Activated CD4-positive, alpha-beta T cell treated with anti-CD3 and anti-CD28 coated beads for 36 hours (primary cell): ENCODE results near the gene PLAAT4. TPM values are rescaled to one million over a fixed set of nuclear protein-coding genes. Genes with fewer than 3 reads are reported as not detected.
"Not testable (repeated sequence)": the region's sequence is repeated elsewhere in the genome, so short reads cannot be mapped to it uniquely, and the experiment has no call there.

Experiments
- ATAC-seq: fragments of 200-7000 bp; cut with Tn5 transposase; one replicate; pipeline ENCODE4 v1.10.0; 2021; ENCODE audit warnings: mild to moderate bottlenecking, moderate library complexity
- CTCF ChIA-PET: fragments of 350-600 bp; sonication (Branson Sonifier 250); formaldehyde crosslinking; loops from one replicate; lab custom pipeline; 2021; ENCODE audit warnings: antibody characterized with exemption; lab: Charles Lee
- POLR2A ChIA-PET: fragments of 350-600 bp; sonication (Branson Sonifier 250); formaldehyde crosslinking; loops from one replicate; lab custom pipeline; 2021; ENCODE audit warnings: antibody characterized with exemption, inconsistent platforms; lab: Charles Lee
- DNase-seq: peaks from one replicate; pipeline ENCODE4 v3.0.0-alpha.2; 2020
- H3K27ac Mint-ChIP-seq: one replicate; pipeline ENCODE4 v1.8.0; 2021; ENCODE audit warnings: mixed read lengths
- H3K27me3 Mint-ChIP-seq: one replicate; pipeline ENCODE4 v1.8.0; 2021; ENCODE audit warnings: mixed read lengths
- H3K36me3 Mint-ChIP-seq: one replicate; pipeline ENCODE4 v1.8.0; 2021; ENCODE audit warnings: low read depth, mixed read lengths
- H3K4me1 Mint-ChIP-seq: one replicate; pipeline ENCODE4 v1.8.0; 2021; ENCODE audit warnings: mixed read lengths
- H3K4me3 Mint-ChIP-seq: one replicate; pipeline ENCODE4 v1.8.0; 2021; ENCODE audit warnings: mild to moderate bottlenecking, moderate library complexity, mixed read lengths
- H3K9me3 Mint-ChIP-seq: one replicate; pipeline ENCODE4 v1.8.0; 2021; ENCODE audit warnings: low read depth, mixed read lengths
- intact Hi-C, 2 experiments: fragments of 100-400 bp; cut with DNase I in 1 of 2; cut with micrococcal nuclease in 1 of 2; formaldehyde crosslinking; loops; one replicate each; pipeline versions ENCODE4 v1.14.2 to v1.15.1; 2022 to 2024; cut with DNase I, micrococcal nuclease
- total RNA-seq, 2 experiments: library from RNA; stranded (reverse); gene quantifications; one replicate each; pipeline ENCODE4 v1.2.3, GENCODE V29; 2021

Gene PLAAT4
- total RNA-seq, 2 experiments from 2014 or later = 16.8 to 18.7 TPM

DNA sequence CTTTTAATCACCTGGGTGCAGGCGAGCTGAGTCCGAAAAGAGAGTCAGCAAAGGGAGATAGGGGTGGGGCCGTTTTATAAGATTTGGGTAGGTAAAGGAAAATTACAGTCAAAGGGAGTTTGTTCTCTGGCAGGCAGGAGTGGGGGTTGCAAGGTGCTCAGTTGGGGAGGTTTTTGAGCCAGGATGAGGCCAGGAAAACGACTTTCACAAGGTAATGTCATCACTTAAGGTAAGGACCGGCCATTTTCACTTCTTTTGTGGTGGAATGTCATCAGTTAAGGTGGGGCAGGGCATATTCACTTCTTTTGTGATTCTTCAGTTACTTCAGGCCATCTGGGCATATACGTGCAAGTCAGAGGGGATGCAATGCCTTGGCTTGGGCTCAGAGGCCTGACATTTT lies 7.2 kb upstream of the PLAAT4 start:
- ChIA-PET CTCF (interaction anchor here (0.6 to 1.5 kb wide), 4 partner anchors 8 to 478 kb away, joined by 3 to 4 read pairs (median 4); no protein-coding TSS in a partner anchor), POLR2A (interaction anchor here (0.7 kb wide), 1 partner anchor 16 kb away, joined by 4 read pairs; no protein-coding TSS in a partner anchor)
- H3K27me3 Mint-ChIP-seq, DNase-seq, H3K36me3 Mint-ChIP-seq, ATAC-seq, intact Hi-C loops, H3K4me3 Mint-ChIP-seq, H3K27ac Mint-ChIP-seq, H3K9me3 Mint-ChIP-seq: not testable (repeated sequence)
- peaks cover 53% of the 10 kb centered on the region for H3K4me1 Mint-ChIP-seq

DNA sequence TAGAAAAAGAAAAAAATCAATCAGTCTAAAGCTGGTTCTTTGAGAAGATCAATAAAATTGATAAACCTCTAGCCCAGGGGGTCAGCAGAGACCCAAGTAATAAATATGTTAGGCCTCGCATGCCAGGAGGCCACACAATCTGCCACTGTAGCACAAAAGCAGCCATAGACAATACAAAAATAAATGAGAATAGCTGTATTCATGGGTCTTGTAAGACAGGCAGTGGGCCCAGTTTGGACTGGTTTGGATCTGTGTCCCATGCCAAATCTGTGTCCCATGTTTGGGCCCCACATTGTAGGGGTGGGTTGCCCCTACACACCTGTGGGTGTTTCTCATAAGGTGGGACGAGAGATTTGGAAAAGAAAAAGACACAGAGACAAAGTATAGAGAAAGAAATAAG lies 6.6 kb upstream of the PLAAT4 start:
- intact Hi-C loops = no loop called here
- H3K4me3 Mint-ChIP-seq = no peak overlapping the region
- peaks cover 58% of the 10 kb centered on the region for H3K4me1 Mint-ChIP-seq
- no peaks in the 10 kb centered on the region for H3K9me3 Mint-ChIP-seq
- H3K27ac Mint-ChIP-seq = no peak overlapping the region
- no peak for ATAC-seq
- ChIA-PET POLR2A (interaction anchor here (0.6 kb wide), 1 partner anchor 133 kb away, joined by 6 read pairs; no protein-coding TSS in a partner anchor), CTCF (interaction anchor here (0.6 to 1.5 kb wide), 4 partner anchors 9 to 479 kb away, joined by 3 to 4 read pairs (median 4); no protein-coding TSS in a partner anchor)
- no peaks in the 10 kb centered on the region for H3K27me3 Mint-ChIP-seq
- H3K36me3 Mint-ChIP-seq = no peaks in the 10 kb centered on the region
- no peak for DNase-seq

DNA sequence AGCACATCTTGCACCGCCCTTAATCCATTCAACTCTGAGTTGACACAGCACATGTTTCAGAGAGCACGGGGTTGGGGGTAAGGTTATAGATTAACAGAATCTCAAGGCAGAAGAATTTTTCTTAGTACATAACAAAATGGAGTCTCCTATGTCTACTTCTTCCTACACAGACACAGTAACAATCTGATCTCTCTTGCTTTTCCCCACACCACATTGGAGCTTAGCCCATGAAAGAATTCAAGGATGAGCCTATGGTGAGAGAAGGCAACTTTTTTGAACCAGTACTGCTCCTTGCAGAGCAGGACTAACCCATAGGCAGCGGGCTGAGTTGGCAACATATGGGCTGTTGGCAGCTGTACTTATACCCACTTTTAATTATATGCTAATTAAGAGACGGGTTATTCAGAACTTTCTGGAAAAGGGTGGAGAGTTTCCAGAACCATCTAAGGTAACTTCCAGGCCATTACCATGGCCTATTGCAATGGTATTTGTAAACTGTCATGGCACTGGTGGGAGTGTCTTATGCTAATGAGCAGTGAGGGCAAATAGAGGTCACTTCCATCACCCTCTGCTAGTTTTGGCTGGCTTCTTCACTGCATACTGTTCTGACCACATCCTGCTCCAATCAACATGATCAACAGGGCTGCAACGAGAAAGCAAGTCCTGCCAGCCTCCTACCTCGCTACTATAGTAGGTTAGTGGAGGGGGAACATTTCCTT lies 5.4 kb upstream of the PLAAT4 start:
- intact Hi-C loops = loop anchor here (1.0 kb wide), 1 partner anchor 36 kb away; no protein-coding TSS in a partner anchor
- CTCF ChIA-PET = interaction anchor here (1.3 kb wide), 1 partner anchor 104 kb away, joined by 6 read pairs; no protein-coding TSS in a partner anchor
- ATAC-seq = peak; percentile 89
- Mint-ChIP-seq H3K27ac (peak overlapping the region; percentile 78), H3K4me3 (peak overlapping the region; percentile 45), H3K4me1 (peaks cover 70% of the 10 kb centered on the region)
- not testable (repeated sequence) for H3K36me3 Mint-ChIP-seq, H3K9me3 Mint-ChIP-seq, H3K27me3 Mint-ChIP-seq
- POLR2A ChIA-PET = interaction anchor here (0.7 kb wide), 1 partner anchor 10 kb away, joined by 3 read pairs; no protein-coding TSS in a partner anchor
- DNase-seq = peak; percentile 65

DNA sequence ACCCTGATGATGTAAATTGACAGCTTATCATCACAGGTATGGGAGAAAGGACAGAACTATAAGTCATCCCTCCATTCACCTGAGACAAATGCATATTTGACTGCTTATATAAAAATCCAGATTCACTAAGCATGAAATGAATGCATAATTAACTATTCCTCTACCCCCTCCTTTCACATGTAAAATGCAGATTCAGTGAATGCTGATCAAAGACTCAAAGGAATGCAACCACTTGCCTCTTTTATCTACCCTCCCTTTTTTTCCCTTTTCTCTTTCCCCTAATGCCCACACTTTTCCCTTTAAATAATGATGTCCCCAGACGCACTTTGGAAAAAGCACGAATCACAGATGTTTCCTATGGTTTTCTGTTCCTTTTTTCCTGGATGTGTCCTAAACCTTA lies 4.5 kb upstream of the PLAAT4 start:
- H3K27me3 Mint-ChIP-seq = no peaks in the 10 kb centered on the region
- peaks cover 77% of the 10 kb centered on the region for H3K4me1 Mint-ChIP-seq
- POLR2A ChIA-PET = no interaction called here
- peak overlapping the region; percentile 17 for H3K27ac Mint-ChIP-seq
- ATAC-seq = no peak
- intact Hi-C loops = no loop called here
- no peaks in the 10 kb centered on the region for H3K36me3 Mint-ChIP-seq
- no peak for DNase-seq
- CTCF ChIA-PET = interaction anchor here (0.7 to 1.3 kb wide), 4 partner anchors 17 to 917 kb away, joined by 3 to 6 read pairs (median 3); no protein-coding TSS in a partner anchor
- H3K4me3 Mint-ChIP-seq = no peak overlapping the region
- H3K9me3 Mint-ChIP-seq = no peaks in the 10 kb centered on the region

DNA sequence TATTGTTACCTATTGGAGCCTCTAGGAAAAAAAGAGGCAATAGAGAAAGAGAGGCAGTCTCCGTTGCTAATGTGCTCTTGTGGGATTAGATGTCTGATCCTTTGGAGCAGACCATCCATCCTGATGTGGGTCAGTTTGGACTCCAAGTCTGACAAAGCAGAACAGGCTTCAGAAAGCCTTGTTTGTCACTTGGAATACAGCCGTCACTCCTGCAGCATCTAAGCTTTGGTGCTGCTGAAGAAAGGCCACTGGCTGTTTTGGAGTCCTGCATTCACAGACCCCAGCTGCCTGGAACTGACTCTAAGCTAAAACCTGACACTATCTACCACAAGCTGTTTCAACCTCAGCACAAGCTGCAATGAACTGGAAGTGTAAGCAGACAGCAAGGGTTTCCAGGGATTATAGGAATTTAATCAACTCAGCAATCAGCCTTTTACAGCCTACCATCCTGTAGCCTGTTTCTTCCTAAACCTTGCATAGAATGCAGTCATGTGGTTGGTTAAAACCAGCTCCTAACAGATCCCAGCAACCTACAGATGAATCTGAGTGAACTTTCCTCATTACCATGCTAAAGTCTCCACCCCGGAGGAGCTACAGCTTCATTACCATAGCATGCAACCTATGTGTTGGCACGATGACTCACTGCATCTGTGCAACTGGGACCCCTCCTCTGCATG lies 3.7 kb upstream of the PLAAT4 start:
- H3K9me3 Mint-ChIP-seq = no peaks in the 10 kb centered on the region
- no peak for DNase-seq
- ATAC-seq = no peak
- no peaks in the 10 kb centered on the region for H3K36me3 Mint-ChIP-seq
- H3K27ac Mint-ChIP-seq = no peak overlapping the region
- no peak overlapping the region for H3K4me3 Mint-ChIP-seq
- POLR2A ChIA-PET = no interaction called here
- no peaks in the 10 kb centered on the region for H3K27me3 Mint-ChIP-seq
- intact Hi-C loops = no loop called here
- peaks cover 82% of the 10 kb centered on the region for H3K4me1 Mint-ChIP-seq
- CTCF ChIA-PET = interaction anchor here (0.6 to 1.3 kb wide), 5 partner anchors 12 to 916 kb away, joined by 3 to 6 read pairs (median 3); no protein-coding TSS in a partner anchor

DNA sequence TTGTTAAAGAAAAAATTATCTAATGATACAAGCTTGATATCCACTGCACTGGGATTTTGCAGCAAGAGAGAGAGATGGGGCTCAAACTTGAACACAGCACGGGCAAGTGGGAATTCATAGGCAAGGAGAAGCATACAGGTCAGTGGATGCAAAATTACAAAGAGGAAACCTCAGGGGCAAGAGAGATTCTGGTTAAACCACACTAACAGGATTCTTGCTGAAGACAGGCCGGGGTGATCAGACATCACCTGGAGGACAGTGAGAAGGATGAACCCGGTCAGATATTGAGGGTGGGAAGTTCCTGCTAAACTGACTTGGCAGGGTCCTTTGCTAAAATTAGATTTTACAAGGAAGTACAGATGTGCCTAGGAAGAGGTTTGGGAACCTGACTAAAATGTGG lies 2.5 kb upstream of the PLAAT4 start:
- H3K4me3 Mint-ChIP-seq = no peak overlapping the region
- no peaks in the 10 kb centered on the region for H3K36me3 Mint-ChIP-seq
- no peaks in the 10 kb centered on the region for H3K27me3 Mint-ChIP-seq
- ChIA-PET POLR2A (no interaction called here), CTCF (interaction anchor here (0.8 to 1.3 kb wide), 2 partner anchors 55 to 634 kb away, joined by 3 to 4 read pairs; no protein-coding TSS in a partner anchor)
- H3K4me1 Mint-ChIP-seq = peaks cover 85% of the 10 kb centered on the region
- no peaks in the 10 kb centered on the region for H3K9me3 Mint-ChIP-seq
- intact Hi-C loops = no loop called here
- H3K27ac Mint-ChIP-seq = peak overlapping the region; percentile 45
- DNase-seq = no peak
- no peak for ATAC-seq

DNA sequence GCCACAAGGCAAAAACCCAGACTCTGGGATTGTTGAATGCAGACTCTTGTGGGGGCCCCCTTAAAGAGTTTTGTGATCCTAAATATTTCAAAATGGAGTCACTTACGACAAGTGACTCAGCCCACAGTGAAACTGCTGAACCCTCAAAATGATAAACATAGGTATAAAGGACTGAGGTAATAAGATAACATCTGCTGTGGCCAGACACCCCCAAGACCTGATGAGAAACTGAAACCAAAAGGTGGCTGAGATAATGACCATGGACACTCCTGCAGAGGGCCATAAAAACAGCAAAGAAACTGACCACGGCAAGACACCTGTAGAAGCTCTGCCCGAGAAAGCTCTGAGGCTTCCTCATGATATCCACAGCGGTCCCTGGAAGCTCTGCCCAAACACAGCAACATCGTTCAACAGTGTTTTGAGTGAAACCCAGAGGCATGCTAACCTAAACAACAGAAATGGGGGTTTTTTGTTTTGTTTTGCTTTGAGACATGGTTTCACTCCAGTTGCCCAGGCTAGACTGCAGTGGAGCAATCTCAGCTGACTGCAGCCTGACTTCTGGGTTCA lies 1.6 kb upstream of the PLAAT4 start:
- H3K9me3 Mint-ChIP-seq = no peaks in the 10 kb centered on the region
- peak overlapping the region; percentile 94 for H3K27ac Mint-ChIP-seq
- peaks cover 82% of the 10 kb centered on the region for H3K4me1 Mint-ChIP-seq
- intact Hi-C loops = no loop called here
- peak overlapping the region; percentile 20 for H3K4me3 Mint-ChIP-seq
- DNase-seq (peak; percentile 33), ATAC-seq (peak; percentile 24)
- H3K36me3 Mint-ChIP-seq = no peaks in the 10 kb centered on the region
- no peaks in the 10 kb centered on the region for H3K27me3 Mint-ChIP-seq
- CTCF ChIA-PET = interaction anchor here (0.8 to 1.3 kb wide), 2 partner anchors 56 to 634 kb away, joined by 3 to 4 read pairs; no protein-coding TSS in a partner anchor
- POLR2A ChIA-PET = no interaction called here

DNA sequence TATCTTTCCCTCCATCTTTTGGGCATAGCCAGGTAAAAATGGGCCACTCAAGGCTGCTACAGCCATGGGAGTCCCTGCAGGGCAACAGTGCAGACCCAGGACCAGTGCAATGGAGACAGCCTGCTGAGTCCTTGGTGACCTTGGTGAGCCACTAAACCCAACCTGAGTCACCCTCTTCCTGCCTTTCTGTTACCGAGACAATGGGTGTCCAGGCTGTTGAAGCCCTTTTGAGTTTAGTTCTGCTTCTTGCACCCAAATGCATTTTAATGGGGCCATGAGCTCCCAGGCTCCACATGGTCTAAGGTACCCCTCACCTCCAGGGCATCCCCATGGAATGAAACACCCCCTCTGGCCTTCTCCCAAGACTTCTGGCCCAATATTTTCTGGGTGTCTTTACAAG lies 874 bp upstream of the PLAAT4 start:
- no peaks in the 10 kb centered on the region for H3K36me3 Mint-ChIP-seq
- ChIA-PET CTCF (interaction anchor here (0.6 to 1.3 kb wide), 3 partner anchors 14 to 56 kb away, joined by 3 read pairs; no protein-coding TSS in a partner anchor), POLR2A (no interaction called here)
- H3K4me1 Mint-ChIP-seq = peaks cover 87% of the 10 kb centered on the region
- intact Hi-C loops = loop anchor here (1.0 to 2.0 kb wide), 3 partner anchors 17 to 133 kb away; no protein-coding TSS in a partner anchor
- no peaks in the 10 kb centered on the region for H3K9me3 Mint-ChIP-seq
- no peaks in the 10 kb centered on the region for H3K27me3 Mint-ChIP-seq
- ATAC-seq = peak; percentile 46
- peak; percentile 65 for DNase-seq
- H3K27ac Mint-ChIP-seq = peak overlapping the region; percentile 94
- peak overlapping the region; percentile 81 for H3K4me3 Mint-ChIP-seq

DNA sequence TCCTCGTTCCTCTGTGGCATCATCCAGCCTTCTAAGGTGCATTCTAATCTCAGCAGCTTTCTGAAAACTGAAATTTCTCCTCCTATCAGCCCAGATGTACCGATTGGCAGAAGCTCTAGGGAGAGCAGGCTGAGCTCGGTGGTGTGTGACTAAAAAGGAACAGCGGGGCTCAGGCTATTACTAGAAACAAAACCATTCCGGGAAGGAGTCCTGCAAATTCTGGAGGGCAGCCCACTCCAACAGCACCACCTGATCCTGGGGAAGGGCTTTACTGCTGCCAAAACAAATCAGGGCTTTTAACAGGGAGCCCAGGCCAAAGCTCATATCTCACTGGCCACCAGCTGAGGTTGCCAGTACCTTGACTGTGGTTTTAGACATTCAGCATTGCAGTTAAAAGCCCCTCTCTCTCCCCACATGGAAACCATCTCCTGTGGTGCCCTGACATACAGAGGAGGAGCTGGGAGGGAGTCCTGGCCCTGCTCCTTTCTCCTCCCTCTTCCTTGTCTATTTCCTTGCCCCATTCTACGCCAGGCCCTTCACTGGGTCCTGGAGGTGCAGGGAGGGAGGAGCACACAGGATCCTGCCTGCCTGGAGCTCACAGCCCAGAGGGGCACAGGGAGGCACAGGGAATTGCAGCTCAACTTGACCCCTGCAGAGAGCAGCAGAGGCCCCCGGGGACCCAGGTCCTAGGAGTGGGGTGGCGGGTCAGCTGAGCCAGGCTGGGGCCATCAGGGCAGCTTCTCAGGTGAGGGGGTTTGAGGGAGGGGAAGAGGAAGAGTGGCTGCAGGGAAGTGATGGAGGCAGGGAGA lies 889 bp downstream of the PLAAT4 start:
- H3K36me3 Mint-ChIP-seq = no peaks in the 10 kb centered on the region
- ATAC-seq = peak; percentile 43
- H3K4me1 Mint-ChIP-seq = peaks cover 80% of the 10 kb centered on the region
- CTCF ChIA-PET = interaction anchor here (0.6 to 2.0 kb wide), 10 partner anchors 13 to 1786 kb away, joined by 3 to 6 read pairs (median 4); partner anchors contain the start of gene RTN3
- H3K27ac Mint-ChIP-seq = peak overlapping the region; percentile 94
- no peaks in the 10 kb centered on the region for H3K9me3 Mint-ChIP-seq
- POLR2A ChIA-PET = interaction anchor here (1.2 to 2.2 kb wide), 4 partner anchors 14 to 94 kb away, joined by 4 to 18 read pairs (median 6); no protein-coding TSS in a partner anchor
- DNase-seq = peak; percentile 42
- intact Hi-C loops = loop anchor here (1.0 to 2.0 kb wide), 3 partner anchors 14 to 30 kb away; no protein-coding TSS in a partner anchor
- H3K4me3 Mint-ChIP-seq = peak overlapping the region; percentile 81
- no peaks in the 10 kb centered on the region for H3K27me3 Mint-ChIP-seq

DNA sequence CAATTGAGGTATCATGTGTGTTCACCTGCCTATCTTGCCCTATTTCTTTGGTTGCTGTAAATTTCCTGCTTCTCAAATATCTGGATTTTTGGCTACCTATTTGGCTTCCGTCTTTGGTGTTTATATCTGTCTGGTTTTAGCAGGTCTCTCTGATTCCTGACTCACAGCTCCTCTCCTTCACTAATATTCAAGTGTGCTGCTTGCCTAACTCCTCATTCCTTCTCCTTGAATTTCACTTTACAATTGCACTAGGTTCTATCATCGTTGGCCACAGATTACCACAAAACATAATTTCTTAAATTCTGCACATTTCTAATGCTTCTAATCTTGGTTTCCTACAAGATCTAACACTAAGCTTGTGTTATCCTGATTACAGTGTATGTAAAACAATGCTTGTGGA lies 5.9 kb downstream of the PLAAT4 start:
- H3K27ac Mint-ChIP-seq, intact Hi-C loops, DNase-seq, H3K27me3 Mint-ChIP-seq, POLR2A ChIA-PET, H3K9me3 Mint-ChIP-seq, H3K36me3 Mint-ChIP-seq, ATAC-seq, H3K4me3 Mint-ChIP-seq: not testable (repeated sequence)
- CTCF ChIA-PET = interaction anchor here (0.9 to 1.9 kb wide), 2 partner anchors 9 to 25 kb away, joined by 3 to 5 read pairs; no protein-coding TSS in a partner anchor
- peaks cover 37% of the 10 kb centered on the region for H3K4me1 Mint-ChIP-seq
